ENCODE results near the gene LPCAT1. TPM values are rescaled to one million over a fixed set of nuclear protein-coding genes. Genes with fewer than 3 reads are reported as not detected.

The LPCAT1 gene
- total RNA-seq, 1 experiment from 2014 or later, result 59.8 TPM

GRCh38 chr5:1478271-1479035, 45.3 kb downstream of the LPCAT1 start:
- no peak for ATAC-seq
- H3K4me3 ChIP-seq (ENCODE audit: low read depth in 2 of 2, low read length in 2 of 2), result no peak overlapping the region
- POLR2A ChIA-PET, result no interaction called here
- H3K4me1 ChIP-seq (ENCODE audit: control insufficient read depth, insufficient read depth, low read length), result no peaks in the 10 kb centered on the region
- DNase-seq (ENCODE audit: low read depth, low spot score), result no peak
- H3K27ac ChIP-seq (ENCODE audit: low read length), result no peak overlapping the region
- intact Hi-C loops (cut with micrococcal nuclease; ENCODE audit: unreplicated experiment) (loop anchor here (2.0 kb wide), 1 partner anchor 164 kb away; no protein-coding TSS in a partner anchor), in situ Hi-C loops (cut with HindIII; ENCODE audit: low pct_unique_long_range_greater_than_20kb, low sequenced_read_pairs) (no loop called here)
- no peaks in the 10 kb centered on the region for H3K27me3 ChIP-seq (ENCODE audit: control insufficient read depth, insufficient read depth, low read length)
- BruUV-seq (replicated peaks), result TSS peak; percentile 67
- no peaks in the 10 kb centered on the region for H3K36me3 ChIP-seq (ENCODE audit: control insufficient read depth, insufficient read depth, low read length)
- no peaks in the 10 kb centered on the region for H3K9me3 ChIP-seq (ENCODE audit: control insufficient read depth, insufficient read depth, low read depth, low read length)
- CTCF ChIA-PET, result no interaction called here
- TF ChIP-seq POLR2AphosphoS5 (IDR thresholded peaks at IDR 0.05; ENCODE audit: low read depth, low read length), result no peak
- TF ChIP-seq REST (IDR thresholded peaks at IDR 0.05; ENCODE audit: insufficient read depth in 1 of 2, low read depth in 2 of 2, low read length in 1 of 2), result no peak
- TF ChIP-seq TCF7L2 (IDR thresholded peaks at IDR 0.05; ENCODE audit: low read depth, low read length), result no peak
- TF ChIP-seq CTCF (IDR thresholded peaks at IDR 0.05), result no peak
- TF ChIP-seq SIN3A (IDR thresholded peaks at IDR 0.05; ENCODE audit: borderline replicate concordance, insufficient read depth, low read depth, low read length), result no peak

GRCh38 chr5:1477341-1477740, 46.4 kb downstream of the LPCAT1 start:
- intact Hi-C loops (cut with micrococcal nuclease; ENCODE audit: unreplicated experiment), result no loop called here
- no peak for DNase-seq (ENCODE audit: low read depth, low spot score)
- Histone ChIP-seq H3K36me3 (ENCODE audit: control insufficient read depth, insufficient read depth, low read length) (no peaks in the 10 kb centered on the region), H3K27me3 (ENCODE audit: control insufficient read depth, insufficient read depth, low read length) (no peaks in the 10 kb centered on the region), H3K4me3 (ENCODE audit: low read depth in 2 of 2, low read length in 2 of 2) (no peak overlapping the region), H3K4me1 (ENCODE audit: control insufficient read depth, insufficient read depth, low read length) (no peaks in the 10 kb centered on the region), H3K27ac (ENCODE audit: low read length) (no peak overlapping the region), H3K9me3 (ENCODE audit: control insufficient read depth, insufficient read depth, low read depth, low read length) (no peaks in the 10 kb centered on the region)
- POLR2A ChIA-PET, result no interaction called here
- TF ChIP-seq POLR2AphosphoS5 (IDR thresholded peaks at IDR 0.05; ENCODE audit: low read depth, low read length) (no peak), TCF7L2 (IDR thresholded peaks at IDR 0.05; ENCODE audit: low read depth, low read length) (no peak), CTCF (IDR thresholded peaks at IDR 0.05) (no peak), SIN3A (IDR thresholded peaks at IDR 0.05; ENCODE audit: borderline replicate concordance, insufficient read depth, low read depth, low read length) (no peak), REST (IDR thresholded peaks at IDR 0.05; ENCODE audit: insufficient read depth in 1 of 2, low read depth in 2 of 2, low read length in 1 of 2) (no peak)
- ATAC-seq, result no peak
- BruUV-seq (replicated peaks), result no TSS peak
- in situ Hi-C loops (cut with HindIII; ENCODE audit: low pct_unique_long_range_greater_than_20kb, low sequenced_read_pairs), result no loop called here
- CTCF ChIA-PET, result no interaction called here

Data from Panc1 (cell line).